IPS DF 4.7 (cell line): Measurements from ENCODE around the gene FIP1L1.

ENCODE experiments used
- DNase-seq: peaks from one replicate; pipeline ENCODE4 v3.0.0-alpha.2; 2013; ENCODE audit warnings: low spot score; ENCODE audit errors: extremely low read depth

The FIP1L1 gene

GRCh38 chr4:53499791-53500190 is 122.3 kb downstream of the FIP1L1 start:
- no peak for DNase-seq

GRCh38 chr4:53500546-53500945 is 123.1 kb downstream of the FIP1L1 start:
- DNase-seq, result no peak

- no peak for DNase-seq
These were observed 124.1 kb downstream of the FIP1L1 start for GRCh38 chr4:53501561-53501960.

GRCh38 chr4:53502094-53502493 is 124.7 kb downstream of the FIP1L1 start:
- no peak for DNase-seq

GRCh38 chr4:53505947-53506346 is 128.5 kb downstream of the FIP1L1 start:
- no peak for DNase-seq

GRCh38 chr4:53507058-53507457 is 129.6 kb downstream of the FIP1L1 start:
- DNase-seq, result no peak

GRCh38 chr4:53507671-53508286 is 130.3 kb downstream of the FIP1L1 start:
- DNase-seq, result no peak

- no peak for DNase-seq
These were observed 131.0 kb downstream of the FIP1L1 start for GRCh38 chr4:53508446-53508845.

- DNase-seq, result no peak
These were observed 132.9 kb downstream of the FIP1L1 start for GRCh38 chr4:53510321-53510720.
